Measurements from ENCODE around the gene PFKFB3.

Gene PFKFB3

GRCh38 chr10:6300106-6300783, 97.5 kb downstream of the PFKFB3 start:
- H3K4me3 Mint-ChIP-seq: peak overlapping the region in 1 of 3 experiments; percentile 11
- TF ChIP-seq CTCF (IDR thresholded peaks at IDR 0.05; ENCODE audit: unreplicated experiment in 3 of 3): no peak
- H3K4me1 Mint-ChIP-seq: peaks cover 44% of the 10 kb centered on the region
- H3K9me3 Mint-ChIP-seq: no peaks in the 10 kb centered on the region
- H3K36me3 Mint-ChIP-seq (ENCODE audit: low read depth): no peaks in the 10 kb centered on the region
- peak overlapping the region; percentile 69 to 80 (median 72) for H3K27ac Mint-ChIP-seq
- no peaks in the 10 kb centered on the region for H3K27me3 Mint-ChIP-seq (ENCODE audit: low read depth)

- no peak for TF ChIP-seq CTCF (IDR thresholded peaks at IDR 0.05; ENCODE audit: unreplicated experiment in 3 of 3)
- H3K4me1 Mint-ChIP-seq: peaks cover 47% of the 10 kb centered on the region
These were observed 98.2 kb downstream of the PFKFB3 start for GRCh38 chr10:6300784-6301460.

DNA sequence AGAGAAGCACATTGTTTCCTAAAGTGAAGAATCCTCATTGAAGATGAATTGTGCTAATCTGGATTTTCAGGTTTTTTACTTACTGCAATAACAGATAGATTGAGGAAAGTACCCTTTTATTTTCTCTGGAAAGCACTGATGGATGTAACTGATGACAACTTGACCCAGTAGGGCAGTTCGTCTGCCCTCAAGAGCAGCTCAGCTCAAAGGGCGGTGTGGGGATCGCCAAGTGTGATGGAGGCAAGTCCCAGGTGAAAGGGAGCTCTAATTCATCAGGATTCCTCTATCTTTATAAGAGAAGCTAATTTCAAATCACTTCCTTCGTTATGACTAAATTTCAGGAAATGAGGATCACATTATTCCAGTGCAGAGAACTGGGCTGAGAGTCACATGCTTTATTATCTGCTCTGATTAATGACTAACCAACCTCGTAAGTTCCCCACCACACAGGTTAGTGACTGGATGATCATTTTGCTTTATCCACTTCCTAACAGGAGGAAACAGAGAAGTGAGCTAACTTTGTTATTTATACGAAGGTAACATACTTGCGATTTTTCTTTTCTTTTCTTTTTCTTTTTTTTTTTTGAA, 98.8 kb downstream of the PFKFB3 start:
- H3K9me3 Mint-ChIP-seq: no peaks in the 10 kb centered on the region
- TF ChIP-seq CTCF (IDR thresholded peaks at IDR 0.05; ENCODE audit: unreplicated experiment in 3 of 3): no peak
- H3K36me3 Mint-ChIP-seq (ENCODE audit: low read depth): no peaks in the 10 kb centered on the region
- H3K27ac Mint-ChIP-seq: peak overlapping the region; percentile 44 to 83 (median 56)
- no peaks in the 10 kb centered on the region for H3K27me3 Mint-ChIP-seq (ENCODE audit: low read depth)
- peaks cover 42% of the 10 kb centered on the region for H3K4me1 Mint-ChIP-seq
- no peak overlapping the region for H3K4me3 Mint-ChIP-seq

More at GRCh38 chr10:6300784-6301460, 98.2 kb downstream of the PFKFB3 start:
- Mint-ChIP-seq H3K27me3 (ENCODE audit: low read depth) (no peaks in the 10 kb centered on the region), H3K36me3 (ENCODE audit: low read depth) (no peaks in the 10 kb centered on the region), H3K9me3 (no peaks in the 10 kb centered on the region), H3K27ac (peak overlapping the region; percentile 69 to 80 (median 72)), H3K4me3 (peak overlapping the region in 1 of 3 experiments; percentile 11)
